Gastrocnemius medialis (tissue), 4 donors: ENCODE measurements around the gene ANKH. TPM values are rescaled to one million over a fixed set of nuclear protein-coding genes. Genes with fewer than 3 reads are reported as not detected.

Experiments used
- ATAC-seq, 2 donors: fragments of 150-250 bp; one replicate each; pipeline ENCODE4 v1.9.1; 2016
- DNase-seq, 2 donors: peaks; one replicate each; pipeline ENCODE4 v3.0.0-alpha.2; 2019
- H3K27ac ChIP-seq, 4 donors: fragments of 200-600 bp; sonication (generic); 1 replicate in 1 of 4; 2 replicates in 3 of 4; pipeline ENCODE4 v1.5.1; 2016 to 2018; ENCODE audit warnings: mild to moderate bottlenecking in 2 of 4, moderate library complexity in 1 of 4
- H3K27me3 ChIP-seq, 3 donors: fragments of 200-600 bp; sonication (generic) in 2 of 3; 1 replicate in 1 of 3; 2 replicates in 2 of 3; pipeline versions ENCODE4 v1.5.1 to v1.6.0; 2016 to 2019; ENCODE audit warnings: mild to moderate bottlenecking in 1 of 3, moderate library complexity in 1 of 3
- H3K36me3 ChIP-seq, 2 donors: fragments of 200-600 bp; sonication (generic) in 1 of 2; one replicate each; pipeline ENCODE4 v1.5.1; 2017 to 2018
- H3K4me1 ChIP-seq, 2 donors: fragments of 200-600 bp; sonication (generic) in 1 of 2; one replicate each; pipeline ENCODE4 v1.5.1; 2016 to 2017; ENCODE audit warnings: mild to moderate bottlenecking in 2 of 2
- H3K4me3 ChIP-seq, 4 donors: fragments of 200-600 bp; sonication (generic) in 3 of 4; 1 replicate in 1 of 4; 2 replicates in 3 of 4; pipeline ENCODE4 v1.5.1; 2016 to 2019; ENCODE audit warnings: mild to moderate bottlenecking in 2 of 4
- H3K9me3 ChIP-seq, 3 donors: fragments of 200-600 bp; sonication (generic) in 2 of 3; 1 replicate in 1 of 3; 2 replicates in 2 of 3; pipeline ENCODE4 v1.5.1; 2016 to 2019
- CTCF ChIP-seq, 5 experiments: fragments of 450-650 bp in 3 of 5; fragments of 200-600 bp in 2 of 5; sonication (generic) in 2 of 5; IDR thresholded peaks in 4 of 5; conservative IDR thresholded peaks in 1 of 5; 1 replicate in 4 of 5; 2 replicates in 1 of 5; pipeline ENCODE4 v1.5.1; 2016 to 2019; ENCODE audit warnings: antibody characterized with exemption in 5 of 5, mild to moderate bottlenecking in 3 of 5, moderate library complexity in 3 of 5
- POLR2A ChIP-seq, 2 donors: fragments of 450-650 bp; IDR thresholded peaks; one replicate each; pipeline ENCODE4 v1.6.1; 2017; ENCODE audit warnings: antibody characterized with exemption in 2 of 2, mild to moderate bottlenecking in 2 of 2, moderate library complexity in 2 of 2
- in situ Hi-C, 4 donors: fragments of 200-750 bp; cut with MboI; loops; one replicate each; pipeline versions ENCODE4 v1.15.0 to v1.8.0; 2017; ENCODE audit warnings: low sequenced_read_pairs in 4 of 4
- intact Hi-C: fragments of 100-400 bp; cut with DNase I; formaldehyde crosslinking; loops from one replicate; pipeline ENCODE4 v1.15.1; 2023; ENCODE audit warnings: low total_unique reads
- total RNA-seq, 4 donors: library from RNA; depleted of rRNA; stranded (reverse); fragments of >200 nt; gene quantifications; one replicate each; pipeline versions ENCODE4 v1.1.0 to v1.2.3, GENCODE V29; 2016

ANKH gene
- total RNA-seq, 4 donors from 2014 or later: 33.5 to 52.1 (median 36.0) TPM

- ATAC-seq (no peak), DNase-seq (no peak)
- H3K9me3 ChIP-seq: no peaks in the 10 kb centered on the region
- H3K27ac ChIP-seq: no peak overlapping the region
- H3K36me3 ChIP-seq: peaks cover 0 to 11% of the 10 kb centered on the region in 2 donors
- in situ Hi-C loops: no loop called here
- intact Hi-C loops: no loop called here
- H3K4me1 ChIP-seq: peaks cover 6 to 13% of the 10 kb centered on the region in 2 donors
- no peak overlapping the region for H3K4me3 ChIP-seq
- H3K27me3 ChIP-seq: no peaks in the 10 kb centered on the region
- no peak for TF ChIP-seq CTCF (IDR thresholded peaks at IDR 0.05 in 4 of 5, conservative IDR thresholded peaks at IDR 0.05 in 1 of 5)
- TF ChIP-seq POLR2A (IDR thresholded peaks at IDR 0.05): no peak
Observed at GRCh38 chr5:14702238-14702839, 169.2 kb downstream of the ANKH start.

DNA sequence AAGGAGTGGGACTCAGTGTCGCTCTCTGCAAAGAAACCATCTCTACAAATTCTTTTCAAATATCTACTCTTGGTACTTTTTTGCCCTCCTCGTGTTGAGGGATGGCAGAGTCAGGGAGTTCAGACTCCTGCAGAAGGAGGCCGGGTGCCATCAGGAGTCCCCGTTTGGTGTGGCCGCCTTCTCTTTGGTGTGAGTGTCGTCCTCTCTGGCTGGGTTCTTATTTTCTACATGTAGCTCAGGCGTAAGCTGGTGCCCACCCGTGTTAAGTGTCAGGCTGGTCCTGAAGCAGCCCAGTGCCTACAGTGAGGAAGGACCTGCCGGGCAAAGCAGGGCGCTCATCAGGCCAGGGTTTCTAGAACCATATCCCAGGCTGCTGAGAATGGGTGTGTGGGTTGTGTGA, 170.0 kb downstream of the ANKH start:
- Histone ChIP-seq H3K4me1 (peaks cover 6 to 9% of the 10 kb centered on the region in 2 donors), H3K36me3 (peaks cover 0 to 11% of the 10 kb centered on the region in 2 donors)
- in situ Hi-C loops: no loop called here

GRCh38 chr5:14700478-14701436, 170.8 kb downstream of the ANKH start:
- in situ Hi-C loops: no loop called here
- ATAC-seq (peak in 1 of 2 donors; percentile 18), DNase-seq (no peak)
- H3K4me1 ChIP-seq: peaks cover 6% of the 10 kb centered on the region in 2 donors
- no peak overlapping the region for H3K27ac ChIP-seq
- TF ChIP-seq CTCF (IDR thresholded peaks at IDR 0.05 in 4 of 5, conservative IDR thresholded peaks at IDR 0.05 in 1 of 5): no peak
- TF ChIP-seq POLR2A (IDR thresholded peaks at IDR 0.05): no peak
- intact Hi-C loops: no loop called here
- no peaks in the 10 kb centered on the region for H3K27me3 ChIP-seq
- no peak overlapping the region for H3K4me3 ChIP-seq
- peaks cover 0 to 19% of the 10 kb centered on the region in 2 donors for H3K36me3 ChIP-seq
- H3K9me3 ChIP-seq: no peaks in the 10 kb centered on the region

More for the DNA sequence above, 170.0 kb downstream of the ANKH start:
- no peaks in the 10 kb centered on the region for H3K27me3 ChIP-seq
- ATAC-seq: no peak
- no peak for DNase-seq
- H3K9me3 ChIP-seq: no peaks in the 10 kb centered on the region
- H3K27ac ChIP-seq: no peak overlapping the region
- intact Hi-C loops: no loop called here
- no peak overlapping the region for H3K4me3 ChIP-seq
- TF ChIP-seq CTCF (IDR thresholded peaks at IDR 0.05 in 4 of 5, conservative IDR thresholded peaks at IDR 0.05 in 1 of 5) (no peak), POLR2A (IDR thresholded peaks at IDR 0.05) (no peak)

DNA sequence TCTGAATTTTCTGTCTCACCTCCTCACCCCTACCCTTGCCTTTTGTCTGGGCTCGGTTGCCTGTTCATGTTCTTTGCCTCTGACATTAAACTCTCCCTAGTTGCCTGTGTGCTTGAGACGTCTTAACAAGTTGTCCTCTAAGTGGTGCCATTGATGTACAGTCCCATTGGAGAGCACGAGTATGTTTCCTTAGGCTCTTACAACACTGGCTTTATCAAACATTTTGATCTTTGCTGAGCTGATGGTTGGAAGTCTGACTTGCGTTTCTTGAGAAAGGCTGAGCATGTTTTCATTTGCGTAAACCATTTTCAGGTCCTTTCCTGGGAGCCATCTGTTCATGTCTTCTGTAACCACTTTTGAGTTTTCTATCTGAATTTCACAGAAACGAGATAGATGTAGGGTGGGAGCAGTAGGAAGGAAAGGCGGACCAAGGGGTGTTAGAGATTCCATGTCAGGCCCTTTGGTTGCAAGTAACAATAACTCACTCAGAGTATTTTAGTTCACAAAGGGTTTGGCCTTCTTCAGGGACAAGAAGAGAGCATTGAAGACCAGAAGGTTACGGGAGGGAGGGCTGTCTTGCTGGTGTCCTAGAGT, 171.7 kb downstream of the ANKH start:
- in situ Hi-C loops (no loop called here), intact Hi-C loops (no loop called here)
- Histone ChIP-seq H3K27ac (no peak overlapping the region), H3K4me3 (no peak overlapping the region), H3K27me3 (no peaks in the 10 kb centered on the region), H3K4me1 (peaks cover 6% of the 10 kb centered on the region in 2 donors), H3K9me3 (no peaks in the 10 kb centered on the region), H3K36me3 (peaks cover 0 to 21% of the 10 kb centered on the region in 2 donors)
- DNase-seq (no peak), ATAC-seq (no peak)
- TF ChIP-seq CTCF (IDR thresholded peaks at IDR 0.05 in 4 of 5, conservative IDR thresholded peaks at IDR 0.05 in 1 of 5): no peak
- no peak for TF ChIP-seq POLR2A (IDR thresholded peaks at IDR 0.05)
